Caco-2 (cell line): ENCODE data around the gene SEC14L1. TPM values are rescaled to one million over a fixed set of nuclear protein-coding genes. Genes with fewer than 3 reads are reported as not detected.
A peak's percentile ranks its signal among the peaks of the same experiment; 100 is the strongest.

Source experiments
- BruUV-seq: library from RNA; stranded (reverse); fragments of 400-500 nt; replicated peaks from 2 replicates; lab custom pipeline; 2021; lab: Mats Ljungman, UMichigan
- CTCF ChIA-PET: fragments of 300-600 bp; sonication (Branson Sonifier 250); formaldehyde crosslinking; loops from one replicate; lab custom pipeline; 2022; ENCODE audit warnings: antibody characterized with exemption; lab: Charles Lee
- POLR2A ChIA-PET: fragments of 300-600 bp; sonication (Branson Sonifier 250); formaldehyde crosslinking; loops from one replicate; lab custom pipeline; 2022; ENCODE audit warnings: antibody characterized with exemption; lab: Charles Lee
- DNase-seq, 2 experiments: peaks; one replicate each; pipeline versions ENCODE4 v3.0.0 to v3.0.0-alpha.2; 2020 to 2022
- H3K27me3 ChIP-seq: replicated peaks from 2 replicates; pipeline ENCODE4 v1.6.0; 2011; ENCODE audit warnings: low read length; ENCODE audit not compliant: control insufficient read depth, insufficient read depth
- H3K36me3 ChIP-seq: 2 replicates; pipeline ENCODE4 v1.5.1; 2011; ENCODE audit warnings: low read length; ENCODE audit not compliant: control insufficient read depth, insufficient read depth
- H3K4me1 ChIP-seq: fragments of 250-450 bp; sonication (Bioruptor Pico); 2 replicates; pipeline ENCODE4 v1.5.1; 2020; ENCODE audit warnings: mild to moderate bottlenecking
- H3K4me3 ChIP-seq: 2 replicates; pipeline ENCODE4 v1.5.1; 2011; ENCODE audit warnings: low read depth, mild to moderate bottlenecking, control low read depth, low read length
- H3K9me3 ChIP-seq: fragments of 250-450 bp; sonication (Bioruptor Pico); 2 replicates; pipeline ENCODE4 v1.5.1; 2020; ENCODE audit warnings: mild to moderate bottlenecking, moderate library complexity
- H3K27ac Mint-ChIP-seq: one replicate; pipeline ENCODE4 v1.8.0; 2022; ENCODE audit warnings: mixed read lengths; ENCODE audit not compliant: unreplicated experiment
- H3K27me3 Mint-ChIP-seq: one replicate; pipeline ENCODE4 v1.8.0; 2022; ENCODE audit warnings: mixed read lengths; ENCODE audit not compliant: insufficient read depth, unreplicated experiment
- H3K36me3 Mint-ChIP-seq: one replicate; pipeline ENCODE4 v1.8.0; 2022; ENCODE audit warnings: mild to moderate bottlenecking, mixed read lengths; ENCODE audit not compliant: insufficient read depth, unreplicated experiment
- H3K4me1 Mint-ChIP-seq: one replicate; pipeline ENCODE4 v1.8.0; 2022; ENCODE audit warnings: low read depth, mixed read lengths; ENCODE audit not compliant: unreplicated experiment
- H3K4me3 Mint-ChIP-seq: one replicate; pipeline ENCODE4 v1.8.0; 2022; ENCODE audit warnings: mild to moderate bottlenecking, moderate library complexity, mixed read lengths; ENCODE audit not compliant: unreplicated experiment
- H3K9me3 Mint-ChIP-seq: one replicate; pipeline ENCODE4 v1.8.0; 2022; ENCODE audit warnings: mixed read lengths; ENCODE audit not compliant: unreplicated experiment
- CTCF ChIP-seq, 2 experiments: fragments of 200-600 bp in 1 of 2; IDR thresholded peaks; 1 replicate in 1 of 2; 2 replicates in 1 of 2; pipeline versions ENCODE4 v1.5.1 to v1.8.0; 2011 to 2022; ENCODE audit warnings: antibody characterized with exemption in 1 of 2, control low read depth in 1 of 2, inconsistent platforms in 1 of 2, low read depth in 1 of 2, low read length in 1 of 2, mild to moderate bottlenecking in 1 of 2, moderate library complexity in 1 of 2; ENCODE audit not compliant: insufficient read depth in 1 of 2, severe bottlenecking in 1 of 2, unreplicated experiment in 1 of 2
- intact Hi-C: fragments of 100-400 bp; cut with micrococcal nuclease; formaldehyde crosslinking; loops from one replicate; pipeline ENCODE4 v1.10.0; 2022; ENCODE audit not compliant: unreplicated experiment
- total RNA-seq: library from RNA; stranded (reverse); gene quantifications from 2 replicates; pipeline ENCODE4 v1.2.3, GENCODE V29; 2022

SEC14L1 gene
- total RNA-seq, 1 experiment from 2014 or later = 92.0 TPM

GRCh38 chr17:77217566-77217965 is 76.8 kb downstream of the SEC14L1 start:
- Mint-ChIP-seq H3K27me3 (no peaks in the 10 kb centered on the region), H3K27ac (no peak overlapping the region), H3K4me3 (no peak overlapping the region), H3K36me3 (peaks cover 54% of the 10 kb centered on the region), H3K9me3 (no peaks in the 10 kb centered on the region), H3K4me1 (no peaks in the 10 kb centered on the region)
- no peaks in the 10 kb centered on the region for H3K9me3 ChIP-seq
- TF ChIP-seq CTCF (IDR thresholded peaks at IDR 0.05; ENCODE audit: insufficient read depth in 1 of 2, low read depth in 1 of 2, low read length in 1 of 2, severe bottlenecking in 1 of 2, unreplicated experiment in 1 of 2) = no peak
- BruUV-seq = no TSS peak
- intact Hi-C loops = no loop called here
- no peaks in the 10 kb centered on the region for H3K27me3 ChIP-seq
- H3K4me3 ChIP-seq = no peak overlapping the region
- peaks cover 2% of the 10 kb centered on the region for H3K36me3 ChIP-seq
- no peaks in the 10 kb centered on the region for H3K4me1 ChIP-seq
- ChIA-PET POLR2A (no interaction called here), CTCF (no interaction called here)
- no peak for DNase-seq

- BruUV-seq = no TSS peak
- no peak overlapping the region for H3K4me3 Mint-ChIP-seq
- CTCF ChIA-PET = no interaction called here
- H3K4me1 ChIP-seq = no peaks in the 10 kb centered on the region
- POLR2A ChIA-PET = no interaction called here
- H3K4me1 Mint-ChIP-seq = no peaks in the 10 kb centered on the region
- no peak for DNase-seq
- TF ChIP-seq CTCF (IDR thresholded peaks at IDR 0.05; ENCODE audit: insufficient read depth in 1 of 2, low read depth in 1 of 2, low read length in 1 of 2, severe bottlenecking in 1 of 2, unreplicated experiment in 1 of 2) = no peak
- intact Hi-C loops = no loop called here
- peak overlapping the region; percentile 34 for H3K27ac Mint-ChIP-seq
- H3K27me3 Mint-ChIP-seq = no peaks in the 10 kb centered on the region
- H3K36me3 Mint-ChIP-seq = peaks cover 40% of the 10 kb centered on the region
- H3K27me3 ChIP-seq = no peaks in the 10 kb centered on the region
- no peaks in the 10 kb centered on the region for H3K9me3 Mint-ChIP-seq
- H3K4me3 ChIP-seq = no peak overlapping the region
- H3K9me3 ChIP-seq = no peaks in the 10 kb centered on the region
- peaks cover 2% of the 10 kb centered on the region for H3K36me3 ChIP-seq
Measured at GRCh38 chr17:77218902-77219301, 78.1 kb downstream of the SEC14L1 start.

GRCh38 chr17:77222356-77222755 is 81.6 kb downstream of the SEC14L1 start:
- intact Hi-C loops = no loop called here
- Mint-ChIP-seq H3K27me3 (no peaks in the 10 kb centered on the region), H3K36me3 (peaks cover 17% of the 10 kb centered on the region), H3K4me3 (no peak overlapping the region), H3K27ac (no peak overlapping the region), H3K9me3 (no peaks in the 10 kb centered on the region), H3K4me1 (no peaks in the 10 kb centered on the region)
- Histone ChIP-seq H3K27me3 (no peaks in the 10 kb centered on the region), H3K4me1 (no peaks in the 10 kb centered on the region), H3K4me3 (no peak overlapping the region), H3K36me3 (no peaks in the 10 kb centered on the region; the same call in none of the 2 replicates), H3K9me3 (peaks cover 3% of the 10 kb centered on the region; the same call in 1 of the 2 replicates)
- ChIA-PET CTCF (interaction anchor here (0.6 kb wide), 1 partner anchor 20 kb away, joined by 5 read pairs; no protein-coding TSS in a partner anchor), POLR2A (no interaction called here)
- BruUV-seq = no TSS peak
- no peak for DNase-seq
- TF ChIP-seq CTCF (IDR thresholded peaks at IDR 0.05; ENCODE audit: insufficient read depth in 1 of 2, low read depth in 1 of 2, low read length in 1 of 2, severe bottlenecking in 1 of 2, unreplicated experiment in 1 of 2) = no peak
